ENCODE data around the gene TACSTD2.

- TF ChIP-seq, protein P1, sequence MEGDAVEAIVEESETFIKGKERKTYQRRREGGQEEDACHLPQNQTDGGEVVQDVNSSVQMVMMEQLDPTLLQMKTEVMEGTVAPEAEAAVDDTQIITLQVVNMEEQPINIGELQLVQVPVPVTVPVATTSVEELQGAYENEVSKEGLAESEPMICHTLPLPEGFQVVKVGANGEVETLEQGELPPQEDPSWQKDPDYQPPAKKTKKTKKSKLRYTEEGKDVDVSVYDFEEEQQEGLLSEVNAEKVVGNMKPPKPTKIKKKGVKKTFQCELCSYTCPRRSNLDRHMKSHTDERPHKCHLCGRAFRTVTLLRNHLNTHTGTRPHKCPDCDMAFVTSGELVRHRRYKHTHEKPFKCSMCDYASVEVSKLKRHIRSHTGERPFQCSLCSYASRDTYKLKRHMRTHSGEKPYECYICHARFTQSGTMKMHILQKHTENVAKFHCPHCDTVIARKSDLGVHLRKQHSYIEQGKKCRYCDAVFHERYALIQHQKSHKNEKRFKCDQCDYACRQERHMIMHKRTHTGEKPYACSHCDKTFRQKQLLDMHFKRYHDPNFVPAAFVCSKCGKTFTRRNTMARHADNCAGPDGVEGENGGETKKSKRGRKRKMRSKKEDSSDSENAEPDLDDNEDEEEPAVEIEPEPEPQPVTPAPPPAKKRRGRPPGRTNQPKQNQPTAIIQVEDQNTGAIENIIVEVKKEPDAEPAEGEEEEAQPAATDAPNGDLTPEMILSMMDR (IDR thresholded peaks at IDR 0.05) = no peak
- TF ChIP-seq POLR2A (IDR thresholded peaks at IDR 0.05) = no peak
- no peak for TF ChIP-seq POLR2AphosphoS5 (IDR thresholded peaks at IDR 0.05; ENCODE audit: insufficient read depth in 1 of 2, low read depth in 1 of 2)
Measured at GRCh38 chr1:58626293-58626692, 49.2 kb upstream of the TACSTD2 start.
